ENCODE measurements around the gene B3GALT4. TPM values are rescaled to one million over a fixed set of nuclear protein-coding genes. Genes with fewer than 3 reads are reported as not detected.
A peak's percentile ranks its signal among the peaks of the same experiment; 100 is the strongest.

The B3GALT4 gene
- total and polyA plus RNA-seq, 2 of the 13 experiments (the other 11 are each of a cell fraction or from before 2014, with no cell fraction given) = 0.04 to 0.27 TPM

DNA sequence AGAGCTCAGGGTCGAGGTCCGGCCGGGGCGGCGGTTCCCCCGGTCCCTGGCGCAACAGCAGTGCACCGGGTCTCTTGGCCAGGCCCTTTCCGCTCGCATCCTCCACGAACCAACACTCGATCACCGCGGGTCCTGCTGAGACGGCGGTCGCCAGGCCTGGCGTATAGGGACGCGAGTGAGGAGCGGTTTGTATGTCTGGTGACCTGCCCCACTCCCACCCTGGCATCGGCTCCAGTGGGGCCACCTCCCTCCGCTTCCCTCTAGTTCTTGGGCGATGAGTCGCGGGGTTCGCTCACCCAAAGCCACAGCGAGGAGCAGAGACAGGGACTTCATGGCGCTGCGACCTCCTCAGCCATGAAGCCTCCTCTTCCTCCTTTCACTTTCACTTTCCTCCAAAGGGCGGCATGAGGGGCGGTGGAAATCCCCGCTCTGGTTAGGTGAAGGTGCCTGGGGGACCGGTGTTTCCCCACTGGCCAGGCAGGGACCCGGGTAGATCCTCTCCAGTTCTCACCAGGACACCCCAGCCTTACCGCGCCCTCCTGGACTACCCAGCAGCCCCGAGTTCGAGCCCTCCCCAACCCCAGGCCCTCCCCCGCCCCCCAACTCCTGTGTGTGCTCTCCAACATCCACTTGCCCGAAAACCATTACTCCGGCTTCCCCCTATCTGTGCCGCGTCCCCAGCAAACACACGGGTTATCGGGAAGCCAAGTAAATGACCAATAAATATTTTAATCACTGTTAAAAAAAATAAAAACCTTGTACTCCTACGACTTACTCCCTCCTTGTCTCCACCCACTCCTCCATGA is 37.0 kb downstream of the B3GALT4 start, which contains the start of gene TAPBP (continued):
- TF ChIP-seq, protein P1, sequence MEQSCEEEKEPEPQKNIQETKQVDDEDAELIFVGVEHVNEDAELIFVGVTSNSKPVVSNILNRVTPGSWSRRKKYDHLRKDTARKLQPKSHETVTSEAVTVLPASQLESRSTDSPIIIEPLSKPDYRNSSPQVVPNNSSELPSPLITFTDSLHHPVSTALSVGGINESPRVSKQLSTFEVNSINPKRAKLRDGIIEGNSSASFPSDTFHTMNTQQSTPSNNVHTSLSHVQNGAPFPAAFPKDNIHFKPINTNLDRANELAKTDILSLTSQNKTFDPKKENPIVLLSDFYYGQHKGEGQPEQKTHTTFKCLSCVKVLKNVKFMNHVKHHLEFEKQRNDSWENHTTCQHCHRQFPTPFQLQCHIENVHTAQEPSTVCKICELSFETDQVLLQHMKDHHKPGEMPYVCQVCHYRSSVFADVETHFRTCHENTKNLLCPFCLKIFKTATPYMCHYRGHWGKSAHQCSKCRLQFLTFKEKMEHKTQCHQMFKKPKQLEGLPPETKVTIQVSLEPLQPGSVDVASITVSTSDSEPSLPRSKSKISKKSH (CRISPR knock-in tag; IDR thresholded peaks at IDR 0.05; ENCODE audit: borderline replicate concordance) = peak; percentile 92
- TF ChIP-seq MED13 (CRISPR knock-in tag; IDR thresholded peaks at IDR 0.05) (0 out of 2 replicates have a peak, but pooled peaks have one; percentile 52), DR1 (CRISPR knock-in tag; IDR thresholded peaks at IDR 0.05) (no peak), SIX1 (CRISPR knock-in tag; IDR thresholded peaks at IDR 0.05; ENCODE audit: borderline replicate concordance) (no peak), TGIF2 (CRISPR knock-in tag; IDR thresholded peaks at IDR 0.05) (peak; percentile 81), NFKBIZ (CRISPR knock-in tag; IDR thresholded peaks at IDR 0.05) (0 out of 2 replicates have a peak, but pooled peaks have one; percentile 25), NCOR1 (IDR thresholded peaks at IDR 0.05; ENCODE audit: borderline replicate concordance, low read length) (no peak), ZSCAN20 (CRISPR knock-in tag; IDR thresholded peaks at IDR 0.05; ENCODE audit: borderline replicate concordance) (no peak), RCOR2 (CRISPR knock-in tag; IDR thresholded peaks at IDR 0.05) (no peak), ZNF205 (CRISPR knock-in tag; IDR thresholded peaks at IDR 0.05) (no peak), HNRNPK (IDR thresholded peaks at IDR 0.05; ENCODE audit: low read depth, low read length, poor library complexity, severe bottlenecking) (no peak), NCOA2 (CRISPR knock-in tag; IDR thresholded peaks at IDR 0.05) (peak; percentile 48; the same call in 1 of the 2 replicates), ZNF124 (CRISPR knock-in tag; IDR thresholded peaks at IDR 0.05) (no peak), BORCS8-MEF2B (CRISPR knock-in tag; IDR thresholded peaks at IDR 0.05) (peak; percentile 77; the same call in 1 of the 2 replicates), SRF (IDR thresholded peaks at IDR 0.05; ENCODE audit: low read depth, low read length) (no peak), ISX (CRISPR knock-in tag; conservative IDR thresholded peaks at IDR 0.05) (no peak), ZNF180 (CRISPR knock-in tag; IDR thresholded peaks at IDR 0.05; ENCODE audit: borderline replicate concordance, low read depth) (no peak), ZNF431 (CRISPR knock-in tag; IDR thresholded peaks at IDR 0.05; ENCODE audit: borderline replicate concordance, low read depth) (0 out of 2 replicates have a peak, but pooled peaks have one; percentile 61)
- TF ChIP-seq, protein P2, sequence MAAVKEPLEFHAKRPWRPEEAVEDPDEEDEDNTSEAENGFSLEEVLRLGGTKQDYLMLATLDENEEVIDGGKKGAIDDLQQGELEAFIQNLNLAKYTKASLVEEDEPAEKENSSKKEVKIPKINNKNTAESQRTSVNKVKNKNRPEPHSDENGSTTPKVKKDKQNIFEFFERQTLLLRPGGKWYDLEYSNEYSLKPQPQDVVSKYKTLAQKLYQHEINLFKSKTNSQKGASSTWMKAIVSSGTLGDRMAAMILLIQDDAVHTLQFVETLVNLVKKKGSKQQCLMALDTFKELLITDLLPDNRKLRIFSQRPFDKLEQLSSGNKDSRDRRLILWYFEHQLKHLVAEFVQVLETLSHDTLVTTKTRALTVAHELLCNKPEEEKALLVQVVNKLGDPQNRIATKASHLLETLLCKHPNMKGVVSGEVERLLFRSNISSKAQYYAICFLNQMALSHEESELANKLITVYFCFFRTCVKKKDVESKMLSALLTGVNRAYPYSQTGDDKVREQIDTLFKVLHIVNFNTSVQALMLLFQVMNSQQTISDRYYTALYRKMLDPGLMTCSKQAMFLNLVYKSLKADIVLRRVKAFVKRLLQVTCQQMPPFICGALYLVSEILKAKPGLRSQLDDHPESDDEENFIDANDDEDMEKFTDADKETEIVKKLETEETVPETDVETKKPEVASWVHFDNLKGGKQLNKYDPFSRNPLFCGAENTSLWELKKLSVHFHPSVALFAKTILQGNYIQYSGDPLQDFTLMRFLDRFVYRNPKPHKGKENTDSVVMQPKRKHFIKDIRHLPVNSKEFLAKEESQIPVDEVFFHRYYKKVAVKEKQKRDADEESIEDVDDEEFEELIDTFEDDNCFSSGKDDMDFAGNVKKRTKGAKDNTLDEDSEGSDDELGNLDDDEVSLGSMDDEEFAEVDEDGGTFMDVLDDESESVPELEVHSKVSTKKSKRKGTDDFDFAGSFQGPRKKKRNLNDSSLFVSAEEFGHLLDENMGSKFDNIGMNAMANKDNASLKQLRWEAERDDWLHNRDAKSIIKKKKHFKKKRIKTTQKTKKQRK (IDR thresholded peaks at IDR 0.05; ENCODE audit: low read length) = no peak
- TF ChIP-seq, protein P3, sequence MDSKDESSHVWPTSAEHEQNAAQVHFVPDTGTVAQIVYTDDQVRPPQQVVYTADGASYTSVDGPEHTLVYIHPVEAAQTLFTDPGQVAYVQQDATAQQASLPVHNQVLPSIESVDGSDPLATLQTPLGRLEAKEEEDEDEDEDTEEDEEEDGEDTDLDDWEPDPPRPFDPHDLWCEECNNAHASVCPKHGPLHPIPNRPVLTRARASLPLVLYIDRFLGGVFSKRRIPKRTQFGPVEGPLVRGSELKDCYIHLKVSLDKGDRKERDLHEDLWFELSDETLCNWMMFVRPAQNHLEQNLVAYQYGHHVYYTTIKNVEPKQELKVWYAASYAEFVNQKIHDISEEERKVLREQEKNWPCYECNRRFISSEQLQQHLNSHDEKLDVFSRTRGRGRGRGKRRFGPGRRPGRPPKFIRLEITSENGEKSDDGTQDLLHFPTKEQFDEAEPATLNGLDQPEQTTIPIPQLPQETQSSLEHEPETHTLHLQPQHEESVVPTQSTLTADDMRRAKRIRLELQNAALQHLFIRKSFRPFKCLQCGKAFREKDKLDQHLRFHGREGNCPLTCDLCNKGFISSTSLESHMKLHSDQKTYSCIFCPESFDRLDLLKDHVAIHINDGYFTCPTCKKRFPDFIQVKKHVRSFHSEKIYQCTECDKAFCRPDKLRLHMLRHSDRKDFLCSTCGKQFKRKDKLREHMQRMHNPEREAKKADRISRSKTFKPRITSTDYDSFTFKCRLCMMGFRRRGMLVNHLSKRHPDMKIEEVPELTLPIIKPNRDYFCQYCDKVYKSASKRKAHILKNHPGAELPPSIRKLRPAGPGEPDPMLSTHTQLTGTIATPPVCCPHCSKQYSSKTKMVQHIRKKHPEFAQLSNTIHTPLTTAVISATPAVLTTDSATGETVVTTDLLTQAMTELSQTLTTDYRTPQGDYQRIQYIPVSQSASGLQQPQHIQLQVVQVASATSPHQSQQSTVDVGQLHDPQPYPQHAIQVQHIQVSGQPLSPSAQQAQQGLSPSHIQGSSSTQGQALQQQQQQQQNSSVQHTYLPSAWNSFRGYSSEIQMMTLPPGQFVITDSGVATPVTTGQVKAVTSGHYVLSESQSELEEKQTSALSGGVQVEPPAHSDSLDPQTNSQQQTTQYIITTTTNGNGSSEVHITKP (CRISPR knock-in tag; IDR thresholded peaks at IDR 0.05; ENCODE audit: low read depth) = peak; percentile 19; the same call in 1 of the 2 replicates
